ENCODE measurements around the gene SPNS3. TPM values are rescaled to one million over a fixed set of nuclear protein-coding genes. Genes with fewer than 3 reads are reported as not detected.

SPNS3 gene
- total and polyA plus RNA-seq, 4 donors = 0.40 to 1.6 (median 0.52) TPM

GRCh38 chr17:4503283-4504025 is 69.7 kb downstream of the SPNS3 start:
- Histone ChIP-seq H3K27me3 (ENCODE audit: control insufficient read depth in 3 of 3, insufficient read depth in 3 of 3, low read length in 2 of 3) (peaks cover 0 to 19% (median 14%) of the 10 kb centered on the region in 3 donors), H3K9me3 (ENCODE audit: control insufficient read depth in 4 of 4, insufficient read depth in 3 of 4, low read length in 3 of 4) (no peaks in the 10 kb centered on the region), H3K27ac (ENCODE audit: low read depth in 1 of 2, low read length in 1 of 2) (peak overlapping the region in 1 of 2 donors; percentile 34), H3K36me3 (ENCODE audit: control insufficient read depth in 4 of 4, insufficient read depth in 4 of 4, low read length in 4 of 4) (no peaks in the 10 kb centered on the region), H3K4me3 (no peak overlapping the region), H3K4me1 (ENCODE audit: control insufficient read depth in 5 of 5, insufficient read depth in 5 of 5, low read length in 5 of 5) (peaks cover 0 to 50% (median 20%) of the 10 kb centered on the region in 5 donors), H3K9ac (ENCODE audit: insufficient read depth in 1 of 2, low read length in 2 of 2) (no peak overlapping the region)
- DNase-seq (no peak), ATAC-seq (ENCODE audit: insufficient read depth, low FRiP score) (no peak)
- no peak for TF ChIP-seq CTCF (IDR thresholded peaks at IDR 0.05; ENCODE audit: control extremely low read depth, extremely low read depth)
- 72 to 74% methylated on average over 4 of the region's 4 CpGs for WGBS, 2 donors

GRCh38 chr17:4504188-4504587 is 70.4 kb downstream of the SPNS3 start:
- H3K27ac ChIP-seq (ENCODE audit: low read depth in 1 of 2, low read length in 1 of 2) = peak overlapping the region in 1 of 2 donors; percentile 77
- WGBS, 2 donors = 37 to 40% methylated on average over 5 of the region's 5 CpGs
- H3K36me3 ChIP-seq (ENCODE audit: control insufficient read depth in 4 of 4, insufficient read depth in 4 of 4, low read length in 4 of 4) = no peaks in the 10 kb centered on the region
- H3K4me3 ChIP-seq = no peak overlapping the region
- no peak overlapping the region for H3K9ac ChIP-seq (ENCODE audit: insufficient read depth in 1 of 2, low read length in 2 of 2)
- no peak for ATAC-seq (ENCODE audit: insufficient read depth, low FRiP score)
- H3K4me1 ChIP-seq (ENCODE audit: control insufficient read depth in 5 of 5, insufficient read depth in 5 of 5, low read length in 5 of 5) = peaks cover 0 to 57% (median 20%) of the 10 kb centered on the region in 5 donors
- H3K27me3 ChIP-seq (ENCODE audit: control insufficient read depth in 3 of 3, insufficient read depth in 3 of 3, low read length in 2 of 3) = peaks cover 0 to 19% (median 14%) of the 10 kb centered on the region in 3 donors
- no peak for DNase-seq
- TF ChIP-seq CTCF (IDR thresholded peaks at IDR 0.05; ENCODE audit: control extremely low read depth, extremely low read depth) = no peak
- H3K9me3 ChIP-seq (ENCODE audit: control insufficient read depth in 4 of 4, insufficient read depth in 3 of 4, low read length in 3 of 4) = no peaks in the 10 kb centered on the region

GRCh38 chr17:4505187-4505586 is 71.4 kb downstream of the SPNS3 start:
- Histone ChIP-seq H3K4me3 (no peak overlapping the region), H3K9ac (ENCODE audit: insufficient read depth in 1 of 2, low read length in 2 of 2) (no peak overlapping the region), H3K27me3 (ENCODE audit: control insufficient read depth in 3 of 3, insufficient read depth in 3 of 3, low read length in 2 of 3) (peaks cover 0 to 12% (median 5%) of the 10 kb centered on the region in 3 donors), H3K4me1 (ENCODE audit: control insufficient read depth in 5 of 5, insufficient read depth in 5 of 5, low read length in 5 of 5) (peaks cover 0 to 60% (median 13%) of the 10 kb centered on the region in 5 donors), H3K27ac (ENCODE audit: low read depth in 1 of 2, low read length in 1 of 2) (peak overlapping the region in 1 of 2 donors; percentile 77), H3K9me3 (ENCODE audit: control insufficient read depth in 4 of 4, insufficient read depth in 3 of 4, low read length in 3 of 4) (no peaks in the 10 kb centered on the region), H3K36me3 (ENCODE audit: control insufficient read depth in 4 of 4, insufficient read depth in 4 of 4, low read length in 4 of 4) (no peaks in the 10 kb centered on the region)
- 63 to 71% methylated on average over 5 of the region's 5 CpGs for WGBS, 2 donors
- no peak for TF ChIP-seq CTCF (IDR thresholded peaks at IDR 0.05; ENCODE audit: control extremely low read depth, extremely low read depth)
- no peak for DNase-seq
- ATAC-seq (ENCODE audit: insufficient read depth, low FRiP score) = no peak
